Transverse colon (tissue), 4 donors: ENCODE measurements around the gene C19orf81. TPM values are rescaled to one million over a fixed set of nuclear protein-coding genes. Genes with fewer than 3 reads are reported as not detected.

ENCODE experiments used
- DNase-seq: peaks from one replicate; pipeline ENCODE4 v3.0.0-alpha.2; 2019
- H3K27ac ChIP-seq, 4 donors: fragments of 200-600 bp; sonication (generic); 2 replicates each; pipeline ENCODE4 v1.5.1; 2016 to 2018; ENCODE audit warnings: inconsistent platforms in 4 of 4
- H3K27me3 ChIP-seq: fragments of 200-600 bp; sonication (generic); 2 replicates; pipeline ENCODE4 v1.5.1; 2017; ENCODE audit warnings: inconsistent platforms
- H3K36me3 ChIP-seq, 4 donors: fragments of 200-600 bp; sonication (generic); 2 replicates each; pipeline ENCODE4 v1.5.1; 2017 to 2019; ENCODE audit warnings: inconsistent platforms in 4 of 4
- H3K4me1 ChIP-seq, 4 donors: fragments of 200-600 bp; sonication (generic); 2 replicates each; pipeline ENCODE4 v1.5.1; 2017 to 2020; ENCODE audit warnings: inconsistent platforms in 4 of 4
- H3K4me3 ChIP-seq, 4 donors: fragments of 200-600 bp; sonication (generic); 1 replicate in 1 of 4; 2 replicates in 3 of 4; pipeline versions ENCODE4 v1.5.1 to v1.6.1; 2017 to 2019; ENCODE audit warnings: inconsistent platforms in 4 of 4
- H3K9me3 ChIP-seq, 2 donors: fragments of 200-600 bp; sonication (generic); 2 replicates each; pipeline ENCODE4 v1.5.1; 2017 to 2019; ENCODE audit warnings: inconsistent platforms in 2 of 2
- CTCF ChIP-seq, 5 experiments: fragments of 200-600 bp in 3 of 5; fragments of 450-650 bp in 2 of 5; sonication (generic) in 3 of 5; IDR thresholded peaks; 1 replicate in 2 of 5; 2 replicates in 3 of 5; pipeline ENCODE4 v1.5.1; 2016 to 2017; ENCODE audit warnings: antibody characterized with exemption in 5 of 5, inconsistent platforms in 3 of 5, mild to moderate bottlenecking in 2 of 5, moderate library complexity in 1 of 5
- EP300 ChIP-seq: sonication (generic); formaldehyde crosslinking; IDR thresholded peaks from one replicate; pipeline ENCODE4 v1.6.1; 2017; ENCODE audit warnings: antibody characterized with exemption, low read depth
- POLR2A ChIP-seq: fragments of 450-650 bp; IDR thresholded peaks from one replicate; pipeline ENCODE4 v1.6.1; 2016; ENCODE audit warnings: antibody characterized with exemption, mild to moderate bottlenecking, moderate library complexity
- POLR2AphosphoS5 ChIP-seq, 3 donors: sonication (generic); formaldehyde crosslinking; IDR thresholded peaks; one replicate each; pipeline ENCODE4 v1.6.1; 2016; ENCODE audit warnings: antibody characterized with exemption in 3 of 3
- WGBS, 2 donors: methylation state at CpG; one replicate each; pipeline ENCODE4 v1.1.5; 2018; ENCODE audit warnings: low coverage in 1 of 2; 5-methylcytosine and 5-hydroxymethylcytosine counted together
- in situ Hi-C, 4 donors: fragments of 200-750 bp; cut with MboI; loops; one replicate each; pipeline versions ENCODE4 v1.15.0 to v1.15.1; 2017; ENCODE audit warnings: low sequenced_read_pairs in 3 of 4, low pct_ligation_motif_present in 1 of 4, low pct_unique_long_range_greater_than_20kb in 1 of 4
- intact Hi-C: fragments of 100-400 bp; cut with DNase I; formaldehyde crosslinking; loops from one replicate; pipeline ENCODE4 v1.15.1; 2023; ENCODE audit warnings: low total_unique reads
- total RNA-seq, 4 donors: library from RNA; depleted of rRNA; stranded (reverse); fragments of >200 nt; gene quantifications; one replicate each; pipeline ENCODE4 v1.1.0, GENCODE V29; 2016

The C19orf81 gene
- total RNA-seq, 4 donors from 2014 or later, result not detected

- 38 to 44% methylated on average over 5 to 6 of the region's 6 CpGs for whole genome bisulfite sequencing, 2 donors
- no peak overlapping the region for H3K4me3 ChIP-seq
- in situ Hi-C loops, result loop anchor here in 1 of 4 donors (25.0 kb wide), 1 partner anchor 559 kb away; no protein-coding TSS in a partner anchor
- TF ChIP-seq POLR2AphosphoS5 (IDR thresholded peaks at IDR 0.05) (no peak), EP300 (no peak), CTCF (IDR thresholded peaks at IDR 0.05) (no peak), POLR2A (no peak)
- peaks cover 35% of the 10 kb centered on the region for H3K27me3 ChIP-seq
- H3K27ac ChIP-seq, result no peak overlapping the region
- DNase-seq, result no peak
- intact Hi-C loops, result no loop called here
- H3K9me3 ChIP-seq, result no peaks in the 10 kb centered on the region
- H3K4me1 ChIP-seq, result no peaks in the 10 kb centered on the region
- H3K36me3 ChIP-seq, result no peaks in the 10 kb centered on the region
Measured at GRCh38 chr19:50646074-50646807, 3.0 kb upstream of the C19orf81 start.

GRCh38 chr19:50647879-50648615 lies 1.2 kb upstream of the C19orf81 start:
- in situ Hi-C loops, result loop anchor here in 1 of 4 donors (25.0 kb wide), 1 partner anchor 561 kb away; no protein-coding TSS in a partner anchor
- TF ChIP-seq POLR2A (no peak), EP300 (no peak), POLR2AphosphoS5 (IDR thresholded peaks at IDR 0.05) (no peak), CTCF (IDR thresholded peaks at IDR 0.05) (no peak)
- 45 to 54% methylated on average over 7 to 10 of the region's 10 CpGs for whole genome bisulfite sequencing, 2 donors

GRCh38 chr19:50648659-50649058 lies 586 bp upstream of the C19orf81 start:
- no peaks in the 10 kb centered on the region for H3K36me3 ChIP-seq
- no peaks in the 10 kb centered on the region for H3K4me1 ChIP-seq
- no peak for DNase-seq
- H3K27ac ChIP-seq, result no peak overlapping the region
- no peak overlapping the region for H3K4me3 ChIP-seq
- no peak for TF ChIP-seq POLR2A
- no peak for TF ChIP-seq EP300
- in situ Hi-C loops (loop anchor here in 1 of 4 donors (25.0 kb wide), 1 partner anchor 561 kb away; no protein-coding TSS in a partner anchor), intact Hi-C loops (no loop called here)
- no peaks in the 10 kb centered on the region for H3K9me3 ChIP-seq
- peaks cover 32% of the 10 kb centered on the region for H3K27me3 ChIP-seq
- WGBS, 2 donors, result 17 to 46% methylated on average over 2 to 5 of the region's 5 CpGs

More at GRCh38 chr19:50647879-50648615, 1.2 kb upstream of the C19orf81 start:
- intact Hi-C loops, result no loop called here
- DNase-seq, result no peak
- H3K4me3 ChIP-seq, result no peak overlapping the region
- no peaks in the 10 kb centered on the region for H3K36me3 ChIP-seq
- no peaks in the 10 kb centered on the region for H3K9me3 ChIP-seq
- no peak overlapping the region for H3K27ac ChIP-seq
- H3K27me3 ChIP-seq, result peaks cover 37% of the 10 kb centered on the region
- no peaks in the 10 kb centered on the region for H3K4me1 ChIP-seq

GRCh38 chr19:50651174-50651573 lies 1.9 kb downstream of the C19orf81 start:
- intact Hi-C loops, result no loop called here
- in situ Hi-C loops, result no loop called here
- TF ChIP-seq EP300 (no peak), CTCF (IDR thresholded peaks at IDR 0.05) (no peak), POLR2AphosphoS5 (IDR thresholded peaks at IDR 0.05) (no peak), POLR2A (no peak)
- WGBS, 2 donors, result 75% methylated on average over 2 of the region's 2 CpGs; no CpG with 5 or more reads in 1 of the 2 donors
- H3K36me3 ChIP-seq, result no peaks in the 10 kb centered on the region
- peaks cover 40% of the 10 kb centered on the region for H3K27me3 ChIP-seq
- no peak for DNase-seq
- no peaks in the 10 kb centered on the region for H3K9me3 ChIP-seq
- no peak overlapping the region for H3K27ac ChIP-seq
- H3K4me1 ChIP-seq, result no peaks in the 10 kb centered on the region
- no peak overlapping the region for H3K4me3 ChIP-seq
